Amygdala (tissue), 56 donors: ENCODE results near the gene SCGN.

Source experiments
- DNase-seq, 56 donors: peaks; one replicate each; lab custom pipeline; 2025; lab: John Stamatoyannopoulos, UW

SCGN gene, protein sequence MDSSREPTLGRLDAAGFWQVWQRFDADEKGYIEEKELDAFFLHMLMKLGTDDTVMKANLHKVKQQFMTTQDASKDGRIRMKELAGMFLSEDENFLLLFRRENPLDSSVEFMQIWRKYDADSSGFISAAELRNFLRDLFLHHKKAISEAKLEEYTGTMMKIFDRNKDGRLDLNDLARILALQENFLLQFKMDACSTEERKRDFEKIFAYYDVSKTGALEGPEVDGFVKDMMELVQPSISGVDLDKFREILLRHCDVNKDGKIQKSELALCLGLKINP

DNA sequence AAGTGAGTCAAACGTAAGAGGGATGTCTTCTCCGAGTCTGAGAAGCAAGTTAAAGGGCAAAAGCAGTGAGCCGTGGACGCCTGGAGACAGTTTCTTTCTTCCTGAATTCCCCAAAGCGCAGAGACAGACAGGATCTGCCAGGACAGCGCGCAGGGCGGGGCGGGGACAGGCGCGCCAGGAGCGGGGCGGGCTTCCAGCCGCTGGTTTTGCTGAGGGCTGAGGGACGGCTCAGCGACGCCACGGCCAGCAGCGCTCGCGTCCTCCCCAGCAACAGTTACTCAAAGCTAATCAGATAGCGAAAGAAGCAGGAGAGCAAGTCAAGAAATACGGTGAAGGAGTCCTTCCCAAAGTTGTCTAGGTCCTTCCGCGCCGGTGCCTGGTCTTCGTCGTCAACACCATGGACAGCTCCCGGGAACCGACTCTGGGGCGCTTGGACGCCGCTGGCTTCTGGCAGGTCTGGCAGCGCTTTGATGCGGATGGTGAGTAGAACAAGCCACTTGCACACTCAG, at the start of gene SCGN:
Gene SCGN (plus strand): TSS at position 209 of the 509 bp plus-strand sequence. CDS start 189 bp downstream, at position 398.
- DNase-seq, result peak in 11 of 56 donors; percentile 0 to 14 (median 3)

DNA sequence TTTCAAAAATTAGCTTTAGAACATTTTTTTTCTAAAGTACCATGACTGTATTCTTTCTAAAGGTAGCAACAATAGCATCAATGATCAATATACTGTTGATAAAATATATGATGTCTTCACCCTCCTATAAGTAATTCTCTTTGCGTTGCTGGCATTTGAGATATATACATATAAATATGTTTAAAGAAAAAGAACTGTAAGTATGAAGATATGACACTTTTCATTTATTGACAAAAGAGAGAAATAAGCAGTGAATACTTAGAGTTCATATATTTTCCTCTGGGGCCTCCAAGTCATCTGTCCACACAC, 49.4 kb upstream of the SCGN start:
- DNase-seq, result no peak

DNA sequence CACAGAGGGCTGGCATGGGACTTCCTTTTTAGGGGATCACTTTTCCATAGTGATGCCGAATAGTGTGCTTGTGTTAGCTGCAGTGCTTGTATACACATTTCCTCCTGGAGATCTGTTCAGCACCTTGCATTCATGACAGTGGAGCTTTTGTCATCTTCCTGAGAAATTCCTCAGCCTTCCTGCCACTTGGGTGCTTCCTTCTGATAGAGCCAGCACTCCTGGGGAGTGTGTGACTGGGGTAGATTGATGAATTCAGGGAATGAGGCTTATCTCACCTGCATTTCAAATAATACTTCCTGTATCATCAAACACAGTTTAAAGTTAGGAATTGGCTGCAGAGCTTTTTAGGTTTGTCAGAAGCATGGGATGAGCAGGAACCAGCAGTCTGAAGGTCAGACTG, 48.8 kb upstream of the SCGN start:
- no peak for DNase-seq

DNA sequence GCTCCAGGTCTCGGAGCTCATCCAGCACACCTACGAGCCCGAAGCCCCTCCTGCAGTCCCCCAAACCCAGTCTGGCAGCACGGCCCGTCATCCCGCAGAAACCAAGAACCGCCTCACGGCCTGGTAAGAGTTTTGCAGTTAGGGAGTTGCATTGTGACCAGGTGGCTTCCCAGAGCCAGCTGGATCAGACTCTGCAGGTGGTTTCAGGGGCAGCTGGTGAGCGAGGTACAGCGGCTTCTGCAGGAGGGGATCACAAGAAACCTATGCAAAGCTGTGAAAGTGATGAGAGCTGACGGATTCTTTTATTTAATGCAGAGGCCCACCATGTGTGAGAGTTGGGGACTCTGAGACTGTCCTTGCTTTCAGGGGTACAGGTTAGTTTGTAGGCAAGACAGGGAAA, 45.9 kb upstream of the SCGN start:
- no peak for DNase-seq

- DNase-seq, result no peak
Observed at GRCh38 chr6:25608558-25609174, 43.3 kb upstream of the SCGN start.

GRCh38 chr6:25612666-25613065, 39.3 kb upstream of the SCGN start:
- no peak for DNase-seq

GRCh38 chr6:25613415-25613814, 38.6 kb upstream of the SCGN start:
- no peak for DNase-seq

- DNase-seq, result no peak
Observed at GRCh38 chr6:25614052-25614451, 38.0 kb upstream of the SCGN start.

GRCh38 chr6:25615471-25615870, 36.5 kb upstream of the SCGN start:
- no peak for DNase-seq

DNA sequence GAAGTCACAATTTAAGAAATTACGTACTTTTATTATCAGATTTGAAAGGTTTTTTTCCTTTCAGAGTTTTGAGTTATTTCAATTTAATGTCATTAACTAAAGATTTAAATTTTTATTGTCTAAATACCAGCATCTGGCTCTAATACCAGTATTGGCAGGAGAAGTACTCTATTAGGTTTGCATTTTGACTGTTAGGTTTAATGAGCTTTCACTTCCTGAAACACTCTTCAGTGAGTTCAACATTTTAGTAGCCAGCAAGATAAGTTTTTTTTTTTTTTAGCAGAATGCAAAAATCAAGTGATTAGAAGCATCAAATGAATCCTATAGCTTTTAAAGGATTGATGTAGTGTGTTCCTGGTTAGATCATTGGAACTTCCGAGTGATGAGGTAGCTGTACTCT, 34.0 kb upstream of the SCGN start:
- DNase-seq, result no peak

- no peak for DNase-seq
Observed at GRCh38 chr6:25619217-25619616, 32.8 kb upstream of the SCGN start.

DNA sequence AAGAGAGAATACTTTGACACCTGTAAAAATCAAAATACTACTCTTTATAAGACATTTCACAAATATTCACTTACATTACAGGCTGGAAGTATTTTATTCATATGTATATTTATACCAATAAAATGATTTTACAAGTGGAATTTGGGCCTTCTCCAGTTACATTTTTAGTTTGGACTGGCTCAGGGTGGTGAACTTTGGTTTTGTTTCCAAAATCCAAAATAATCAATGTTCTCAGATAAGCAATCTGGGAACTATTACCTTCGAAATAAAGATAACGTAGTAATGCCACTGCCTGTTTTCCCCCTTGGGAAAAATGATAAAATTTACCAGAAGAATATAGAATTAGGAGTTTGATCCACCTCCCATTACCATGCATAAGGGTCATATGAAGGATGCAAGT, 31.6 kb upstream of the SCGN start:
- DNase-seq, result no peak

- no peak for DNase-seq
Observed at GRCh38 chr6:25623065-25623464, 28.9 kb upstream of the SCGN start.

DNA sequence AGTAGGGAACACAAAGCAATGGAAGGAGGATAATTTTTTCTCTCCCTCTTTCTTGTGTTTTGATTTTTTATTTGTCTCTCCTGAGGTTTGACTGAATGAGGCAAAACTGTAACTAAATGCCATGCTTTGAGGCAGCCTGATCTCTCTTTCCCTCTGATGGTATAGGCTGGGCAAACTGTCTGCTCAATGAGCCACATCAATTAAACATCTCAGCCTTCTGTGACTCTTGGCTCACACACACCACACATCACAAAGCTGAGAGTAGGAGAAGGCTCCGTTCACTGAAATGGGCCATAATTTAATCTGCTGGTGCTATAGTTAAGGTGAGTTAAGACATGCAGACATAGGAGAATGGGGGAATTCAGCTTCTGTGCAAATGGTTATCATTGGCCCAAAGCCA, 28.1 kb upstream of the SCGN start:
- no peak for DNase-seq

DNA sequence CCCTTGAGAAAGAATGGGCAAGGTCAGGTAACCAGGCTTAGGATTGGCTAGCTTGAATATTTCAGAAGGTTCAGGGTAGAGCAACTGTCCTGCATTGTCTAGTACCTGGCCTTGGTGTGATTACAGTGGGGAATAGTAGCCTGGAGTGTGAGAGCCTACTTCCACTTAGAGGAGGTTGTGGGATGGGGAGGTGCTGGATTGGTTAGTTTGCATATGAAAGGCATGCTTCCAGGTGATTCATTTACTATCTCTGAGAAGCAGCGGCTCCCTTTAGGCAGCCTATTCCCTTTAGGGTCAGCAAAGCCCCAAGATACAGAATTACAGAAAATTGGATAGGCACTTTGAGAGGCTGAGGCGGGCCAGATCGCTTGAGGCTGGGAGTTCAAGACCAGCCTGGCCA, 25.0 kb upstream of the SCGN start:
- DNase-seq, result no peak

GRCh38 chr6:25628471-25629197, 23.4 kb upstream of the SCGN start:
- no peak for DNase-seq

DNA sequence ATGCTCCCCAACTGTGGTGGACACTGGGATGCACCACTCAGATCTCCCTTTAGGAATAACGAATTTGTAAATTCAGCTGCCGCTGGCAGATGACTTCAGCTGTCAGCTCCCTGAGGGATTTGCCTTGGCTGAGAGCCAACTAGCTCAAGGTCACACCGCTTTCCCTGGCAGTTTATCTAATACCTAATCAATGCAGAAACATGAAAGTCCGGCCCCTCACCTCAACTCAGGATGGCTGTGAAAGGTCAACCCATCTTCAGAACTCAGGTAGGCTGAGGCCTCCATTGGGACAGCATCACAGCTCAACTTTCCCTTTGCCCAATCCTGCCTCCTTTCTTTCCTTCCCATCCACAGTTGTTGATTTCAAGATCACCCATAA, 22.8 kb upstream of the SCGN start:
- DNase-seq, result no peak

GRCh38 chr6:25630508-25631278, 21.3 kb upstream of the SCGN start:
- DNase-seq, result no peak

DNA sequence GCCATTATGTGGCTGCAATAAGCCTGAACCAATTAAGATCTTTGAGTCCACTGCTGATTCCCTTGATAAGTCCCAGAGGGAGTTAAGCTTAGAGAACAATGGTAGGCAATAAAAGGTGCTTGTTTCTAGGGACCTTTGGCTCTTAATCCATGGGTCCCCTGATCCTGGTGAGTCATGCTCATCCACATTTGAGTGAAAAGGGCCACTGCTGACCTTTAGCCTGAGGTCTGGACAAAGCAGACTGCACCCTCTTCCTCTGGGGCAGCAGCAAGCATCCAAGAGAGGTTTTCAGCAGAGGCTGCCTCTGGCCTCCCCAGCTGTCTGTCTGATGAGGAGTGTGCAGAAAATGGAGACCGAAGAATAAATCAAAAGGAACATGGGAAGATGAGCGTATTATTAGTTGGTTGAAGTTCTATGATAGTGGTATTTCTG, 16.1 kb upstream of the SCGN start:
- DNase-seq, result no peak

GRCh38 chr6:25637211-25637610, 14.8 kb upstream of the SCGN start:
- no peak for DNase-seq

DNA sequence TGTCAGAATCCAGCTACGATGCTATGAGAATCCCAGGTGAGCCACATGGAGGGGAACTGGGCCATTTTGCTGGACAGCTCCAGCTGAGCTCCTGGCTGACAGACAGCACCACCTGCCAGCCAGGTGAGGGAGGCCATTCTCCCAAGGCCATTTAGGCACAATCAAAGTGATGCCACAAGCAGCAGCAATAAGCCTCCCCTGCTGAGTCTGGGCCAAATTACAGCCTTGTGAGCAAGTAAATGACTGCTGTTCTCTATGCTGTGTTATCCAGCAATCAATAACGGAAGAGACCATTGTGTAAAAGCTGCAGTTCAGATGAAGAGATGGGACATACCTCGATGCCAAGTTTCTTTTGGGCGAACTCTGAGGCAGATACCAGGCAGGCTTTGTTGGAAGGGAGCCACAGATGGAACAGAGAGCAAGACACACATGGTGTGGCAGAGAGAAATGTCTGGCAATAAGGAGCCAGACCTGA, 14.0 kb upstream of the SCGN start:
- DNase-seq, result no peak
